ENCODE data around the gene NXT1. TPM values are rescaled to one million over a fixed set of nuclear protein-coding genes. Genes with fewer than 3 reads are reported as not detected.
"Not testable (repeated sequence)": the region's sequence is repeated elsewhere in the genome, so short reads cannot be mapped to it uniquely, and the experiment has no call there.

NXT1 gene
- total and polyA plus RNA-seq, 2 donors from 2014 or later: 17.6 to 21.4 TPM

DNA sequence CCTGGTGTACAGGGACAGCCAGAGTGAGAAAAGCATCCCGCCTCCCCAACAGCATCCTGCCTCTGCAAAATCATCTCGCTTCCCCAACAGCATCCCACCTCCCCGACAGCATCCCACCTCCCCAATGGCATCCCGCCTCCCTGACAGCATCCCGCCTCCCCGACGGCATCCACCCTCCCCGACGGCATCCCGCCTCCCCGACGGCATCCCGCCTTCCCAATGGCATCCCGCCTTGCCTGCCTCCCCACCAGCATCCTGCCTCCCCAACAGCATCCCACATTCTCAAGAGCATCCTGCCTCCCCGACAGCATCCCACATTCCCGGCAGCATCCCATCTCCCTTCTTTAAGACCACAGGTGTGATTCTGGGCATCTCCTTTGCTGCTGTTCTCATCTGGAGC, 46.0 kb upstream of the NXT1 start:
- H3K36me3 ChIP-seq (ENCODE audit: control insufficient read depth in 2 of 3, insufficient read depth in 3 of 3, low read length in 3 of 3): no peaks in the 10 kb centered on the region
- intact Hi-C loops (cut with DNase I): no loop called here
- H3K4me1 ChIP-seq (ENCODE audit: control insufficient read depth in 2 of 3, insufficient read depth in 2 of 3, low read depth in 1 of 3, low read length in 3 of 3): no peaks in the 10 kb centered on the region
- no peak overlapping the region for H3K9ac ChIP-seq (ENCODE audit: low read length in 3 of 3)
- no peak overlapping the region for H3K4me3 ChIP-seq (ENCODE audit: low read length in 3 of 3)
- DNase-seq: no peak
- no peak overlapping the region for H3K27ac ChIP-seq (ENCODE audit: low read depth in 2 of 2, low read length in 2 of 2)
- no peak for FAIRE-seq
- H3K27me3 ChIP-seq (ENCODE audit: control insufficient read depth, insufficient read depth, low read length): no peaks in the 10 kb centered on the region
- no peaks in the 10 kb centered on the region for H3K9me3 ChIP-seq (ENCODE audit: control insufficient read depth in 2 of 3, insufficient read depth in 1 of 3, low read length in 3 of 3)
- TF ChIP-seq, protein P1, sequence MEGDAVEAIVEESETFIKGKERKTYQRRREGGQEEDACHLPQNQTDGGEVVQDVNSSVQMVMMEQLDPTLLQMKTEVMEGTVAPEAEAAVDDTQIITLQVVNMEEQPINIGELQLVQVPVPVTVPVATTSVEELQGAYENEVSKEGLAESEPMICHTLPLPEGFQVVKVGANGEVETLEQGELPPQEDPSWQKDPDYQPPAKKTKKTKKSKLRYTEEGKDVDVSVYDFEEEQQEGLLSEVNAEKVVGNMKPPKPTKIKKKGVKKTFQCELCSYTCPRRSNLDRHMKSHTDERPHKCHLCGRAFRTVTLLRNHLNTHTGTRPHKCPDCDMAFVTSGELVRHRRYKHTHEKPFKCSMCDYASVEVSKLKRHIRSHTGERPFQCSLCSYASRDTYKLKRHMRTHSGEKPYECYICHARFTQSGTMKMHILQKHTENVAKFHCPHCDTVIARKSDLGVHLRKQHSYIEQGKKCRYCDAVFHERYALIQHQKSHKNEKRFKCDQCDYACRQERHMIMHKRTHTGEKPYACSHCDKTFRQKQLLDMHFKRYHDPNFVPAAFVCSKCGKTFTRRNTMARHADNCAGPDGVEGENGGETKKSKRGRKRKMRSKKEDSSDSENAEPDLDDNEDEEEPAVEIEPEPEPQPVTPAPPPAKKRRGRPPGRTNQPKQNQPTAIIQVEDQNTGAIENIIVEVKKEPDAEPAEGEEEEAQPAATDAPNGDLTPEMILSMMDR (IDR thresholded peaks at IDR 0.05; ENCODE audit: borderline replicate concordance, extremely low read depth, insufficient read depth): no peak

DNA sequence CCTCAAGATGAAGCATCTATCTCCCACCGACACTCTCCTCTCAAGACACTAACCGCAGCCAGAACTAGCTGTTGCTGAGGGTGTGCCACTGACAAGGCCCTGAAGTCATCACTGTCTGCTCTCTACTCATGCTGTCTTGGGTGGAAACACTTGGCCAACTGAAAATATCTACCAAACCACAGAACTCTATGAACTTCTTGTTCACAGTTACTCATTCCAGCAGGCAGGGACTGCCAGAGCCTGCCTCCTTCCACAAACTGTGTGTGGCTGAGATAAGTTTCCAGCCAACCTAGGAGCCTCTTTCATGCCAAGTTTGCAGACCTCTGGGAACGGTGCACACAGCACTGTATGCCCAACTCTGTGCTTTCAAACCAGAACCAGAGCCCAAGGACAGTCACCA, 45.5 kb upstream of the NXT1 start:
- no peak for FAIRE-seq
- Histone ChIP-seq H3K4me3 (ENCODE audit: low read length in 3 of 3) (no peak overlapping the region), H3K36me3 (ENCODE audit: control insufficient read depth in 2 of 3, insufficient read depth in 3 of 3, low read length in 3 of 3) (no peaks in the 10 kb centered on the region), H3K27me3 (ENCODE audit: control insufficient read depth, insufficient read depth, low read length) (no peaks in the 10 kb centered on the region), H3K4me1 (ENCODE audit: control insufficient read depth in 2 of 3, insufficient read depth in 2 of 3, low read depth in 1 of 3, low read length in 3 of 3) (no peaks in the 10 kb centered on the region), H3K27ac (ENCODE audit: low read depth in 2 of 2, low read length in 2 of 2) (no peak overlapping the region), H3K9me3 (ENCODE audit: control insufficient read depth in 2 of 3, insufficient read depth in 1 of 3, low read length in 3 of 3) (no peaks in the 10 kb centered on the region), H3K9ac (ENCODE audit: low read length in 3 of 3) (no peak overlapping the region)
- TF ChIP-seq, protein P1 (IDR thresholded peaks at IDR 0.05; ENCODE audit: borderline replicate concordance, extremely low read depth, insufficient read depth): no peak
- DNase-seq: no peak
- intact Hi-C loops (cut with DNase I): no loop called here

DNA sequence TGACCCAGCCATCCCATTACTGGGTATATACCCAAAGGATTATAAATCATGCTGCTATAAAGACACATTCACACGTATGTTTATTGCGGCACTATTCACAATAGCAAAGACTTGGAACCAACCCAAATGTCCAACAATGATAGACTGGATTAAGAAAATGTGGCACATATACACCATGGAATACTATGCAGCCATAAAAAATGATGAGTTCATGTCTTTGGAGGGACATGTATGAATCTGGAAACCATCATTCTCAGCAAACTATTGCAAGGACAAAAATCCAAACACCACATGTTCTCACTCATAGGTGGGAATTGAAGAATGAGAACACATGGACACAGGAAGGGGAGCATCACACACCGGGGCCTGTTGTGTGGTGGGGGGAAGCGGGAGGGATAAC, 43.2 kb upstream of the NXT1 start:
- H3K4me1 ChIP-seq (ENCODE audit: control insufficient read depth in 2 of 3, insufficient read depth in 2 of 3, low read depth in 1 of 3, low read length in 3 of 3); FAIRE-seq; intact Hi-C loops (cut with DNase I); H3K4me3 ChIP-seq (ENCODE audit: low read length in 3 of 3); H3K36me3 ChIP-seq (ENCODE audit: control insufficient read depth in 2 of 3, insufficient read depth in 3 of 3, low read length in 3 of 3); H3K27ac ChIP-seq (ENCODE audit: low read depth in 2 of 2, low read length in 2 of 2); H3K9ac ChIP-seq (ENCODE audit: low read length in 3 of 3); DNase-seq; H3K27me3 ChIP-seq (ENCODE audit: control insufficient read depth, insufficient read depth, low read length); H3K9me3 ChIP-seq (ENCODE audit: control insufficient read depth in 2 of 3, insufficient read depth in 1 of 3, low read length in 3 of 3): not testable (repeated sequence)

DNA sequence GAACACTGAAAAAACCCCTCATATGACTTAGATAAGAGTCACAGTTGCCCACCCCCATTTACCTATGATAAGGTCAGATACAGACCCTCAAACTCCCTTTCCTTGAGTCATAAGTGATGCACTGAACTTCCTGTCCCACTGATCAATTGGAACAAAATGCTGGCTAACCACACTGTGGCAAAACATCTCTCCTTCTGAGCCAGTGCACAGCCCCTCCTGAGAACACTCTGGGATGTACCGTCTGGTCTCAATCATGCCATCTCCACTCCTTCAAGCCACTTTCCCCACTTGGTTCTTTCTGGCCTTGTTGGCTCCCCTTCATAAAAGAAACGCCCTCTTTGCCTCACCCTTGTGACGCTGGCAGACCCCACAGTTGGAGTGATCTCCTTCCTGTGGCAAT, 42.6 kb upstream of the NXT1 start:
- H3K4me3 ChIP-seq (ENCODE audit: low read length in 3 of 3): no peak overlapping the region
- intact Hi-C loops (cut with DNase I): no loop called here
- no peaks in the 10 kb centered on the region for H3K9me3 ChIP-seq (ENCODE audit: control insufficient read depth in 2 of 3, insufficient read depth in 1 of 3, low read length in 3 of 3)
- H3K27ac ChIP-seq (ENCODE audit: low read depth in 2 of 2, low read length in 2 of 2): no peak overlapping the region
- DNase-seq (no peak), FAIRE-seq (no peak)
- H3K27me3 ChIP-seq (ENCODE audit: control insufficient read depth, insufficient read depth, low read length): no peaks in the 10 kb centered on the region
- no peaks in the 10 kb centered on the region for H3K4me1 ChIP-seq (ENCODE audit: control insufficient read depth in 2 of 3, insufficient read depth in 2 of 3, low read depth in 1 of 3, low read length in 3 of 3)
- no peak overlapping the region for H3K9ac ChIP-seq (ENCODE audit: low read length in 3 of 3)
- TF ChIP-seq, protein P1 (IDR thresholded peaks at IDR 0.05; ENCODE audit: borderline replicate concordance, extremely low read depth, insufficient read depth): no peak
- no peaks in the 10 kb centered on the region for H3K36me3 ChIP-seq (ENCODE audit: control insufficient read depth in 2 of 3, insufficient read depth in 3 of 3, low read length in 3 of 3)
